Stimulated activated CD8-positive, alpha-beta memory T cell treated with anti-CD3 and anti-CD28 coated beads, Interleukin-12 subunit alpha, Interleukin-12 subunit beta, amount 100 ng/mL, for 4 hours (primary cell): ENCODE results near the gene KIF1B.
"Not testable (repeated sequence)": the region's sequence is repeated elsewhere in the genome, so short reads cannot be mapped to it uniquely, and the experiment has no call there.

Experiments
- DNase-seq: peaks from one replicate; pipeline ENCODE4 v3.0.0-alpha.2; 2020; ENCODE audit warnings: low read depth

The KIF1B gene

DNA sequence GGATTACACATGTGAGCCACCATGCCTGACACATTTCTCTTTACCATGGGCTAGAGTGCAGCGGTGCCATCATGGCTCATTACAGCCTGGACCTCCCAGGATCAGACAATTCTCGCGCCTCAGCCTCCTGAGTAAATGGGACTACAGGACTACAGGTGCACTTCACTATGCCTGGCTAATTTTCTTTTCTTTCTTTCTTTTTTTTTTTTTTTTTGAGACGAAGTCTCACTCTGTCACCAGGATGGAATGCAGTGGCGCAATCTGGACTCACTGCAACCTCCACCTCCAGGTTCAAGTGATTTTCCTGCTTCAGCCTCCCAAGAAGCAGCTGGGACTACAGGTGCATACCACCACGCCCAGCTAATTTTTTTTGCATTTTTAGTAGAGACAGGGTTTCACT is 14.8 kb upstream of the KIF1B start:
- DNase-seq: no peak

- DNase-seq: no peak
Measured at GRCh38 chr1:10196976-10197375, 13.4 kb upstream of the KIF1B start.

DNA sequence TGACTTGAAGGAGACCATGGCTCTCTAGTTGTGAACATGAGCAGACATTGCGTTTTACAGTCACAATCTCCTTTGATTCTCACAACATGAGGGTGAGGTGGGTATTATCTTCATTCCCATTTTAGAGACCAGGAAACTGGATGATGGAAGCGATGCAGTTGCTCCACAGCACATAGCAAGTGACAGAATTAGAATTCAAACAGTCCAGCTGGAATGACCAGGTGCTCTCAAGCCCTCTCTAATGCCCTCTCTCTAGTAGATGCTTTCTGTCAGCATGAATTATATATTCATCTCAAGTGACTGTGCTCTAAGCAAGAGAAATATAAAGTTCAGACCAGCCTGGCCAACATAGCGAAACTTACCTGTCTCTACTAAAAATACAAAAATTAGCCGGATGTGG is 9.8 kb upstream of the KIF1B start:
- DNase-seq: no peak

GRCh38 chr1:10204003-10204642 is 6.2 kb upstream of the KIF1B start:
- DNase-seq: no peak

- DNase-seq: not testable (repeated sequence)
Measured at GRCh38 chr1:10205206-10205605, 5.2 kb upstream of the KIF1B start.

- DNase-seq: no peak
Measured at GRCh38 chr1:10207810-10208209, 2.6 kb upstream of the KIF1B start.

DNA sequence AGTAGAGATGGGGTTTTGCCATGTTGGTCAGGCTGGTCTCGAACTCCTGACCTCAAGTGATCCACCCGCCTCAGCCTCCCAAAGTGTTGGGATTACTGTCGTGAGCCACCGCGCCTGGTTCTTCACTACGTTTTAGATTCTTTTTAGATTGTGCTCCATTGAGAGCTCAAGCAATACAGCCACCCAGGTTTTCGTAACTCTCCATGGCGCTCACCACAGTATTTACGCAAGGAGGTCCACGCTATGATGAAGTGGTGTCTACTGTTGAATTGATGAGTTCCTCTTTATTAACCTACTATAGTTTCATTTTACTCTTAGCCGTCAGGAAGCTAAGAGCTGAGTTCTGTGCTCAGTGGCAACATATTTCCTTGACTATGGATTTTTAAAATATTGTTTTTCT is 1.8 kb upstream of the KIF1B start:
- DNase-seq: no peak

- DNase-seq: no peak
Measured at GRCh38 chr1:10209590-10209904, 823 bp upstream of the KIF1B start.

DNA sequence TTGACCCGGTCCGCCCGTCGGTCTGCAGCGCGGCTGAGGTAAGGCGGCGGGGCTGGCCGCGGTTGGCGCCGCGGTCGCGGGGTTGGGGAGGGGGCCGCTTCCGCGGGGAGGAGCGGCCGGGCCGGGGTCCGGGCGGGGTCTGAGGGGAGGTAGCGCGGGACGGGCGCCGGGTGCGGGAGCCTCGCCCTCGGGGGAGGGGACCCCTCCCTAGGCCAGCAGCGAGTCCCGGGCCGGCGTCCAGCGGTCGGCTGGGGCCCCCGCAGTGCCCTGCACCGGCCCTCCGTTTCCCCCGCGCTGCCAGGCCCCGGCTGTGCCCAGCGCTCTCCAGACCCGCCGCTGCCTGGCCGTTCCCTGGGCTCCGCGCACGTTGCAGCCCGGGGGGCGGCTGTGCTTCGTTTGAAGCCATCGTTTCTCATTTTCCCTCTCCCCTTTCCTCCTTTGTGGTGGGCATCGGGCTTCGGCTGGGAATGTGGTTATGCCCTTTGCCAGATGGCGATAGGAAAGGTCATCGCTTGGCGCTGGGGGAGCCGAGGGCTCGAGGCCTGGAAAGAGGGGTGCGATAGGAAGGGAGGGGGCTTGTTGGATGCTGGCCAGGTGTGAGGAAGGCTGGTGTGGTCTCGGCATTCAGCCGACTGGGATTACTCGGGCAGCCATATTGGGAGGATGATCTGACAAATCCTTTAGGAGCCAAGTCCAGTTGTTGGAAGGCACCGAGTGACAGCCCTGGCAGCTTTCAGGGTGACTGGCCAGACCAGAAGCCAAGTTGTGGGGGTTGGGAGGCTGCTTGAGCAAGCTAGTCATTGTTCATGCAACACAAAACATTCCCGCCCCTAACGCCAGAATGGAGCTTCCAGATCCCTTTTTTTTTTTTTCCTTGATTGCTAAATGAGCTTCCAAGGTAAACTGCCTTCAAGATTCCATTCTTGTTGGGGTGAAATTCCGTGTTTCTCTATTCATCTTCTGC is 753 bp downstream of the KIF1B start:
- DNase-seq: no peak

- no peak for DNase-seq
Measured at GRCh38 chr1:10211805-10212410, 1.5 kb downstream of the KIF1B start.

DNA sequence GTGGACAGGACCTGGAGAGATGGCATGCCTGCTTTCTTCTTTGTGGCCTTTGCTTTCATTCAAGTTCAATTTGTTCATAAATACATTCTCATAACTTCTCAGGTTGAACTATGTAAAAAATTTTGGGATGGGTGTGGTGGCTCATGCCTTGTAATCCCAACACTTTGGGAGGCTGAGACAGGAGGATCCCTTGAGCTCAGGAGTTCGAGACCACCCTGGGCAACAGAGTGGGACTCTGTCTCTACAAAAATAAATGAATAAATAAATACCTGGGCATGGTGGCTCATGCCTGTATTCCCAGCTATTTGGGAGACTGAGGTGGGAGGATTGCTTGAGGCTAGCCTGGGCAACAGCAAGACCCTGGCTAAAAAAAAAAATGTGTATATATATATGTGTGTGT is 2.1 kb downstream of the KIF1B start:
- DNase-seq: no peak

GRCh38 chr1:10213186-10213705 is 2.9 kb downstream of the KIF1B start:
- DNase-seq: no peak

DNA sequence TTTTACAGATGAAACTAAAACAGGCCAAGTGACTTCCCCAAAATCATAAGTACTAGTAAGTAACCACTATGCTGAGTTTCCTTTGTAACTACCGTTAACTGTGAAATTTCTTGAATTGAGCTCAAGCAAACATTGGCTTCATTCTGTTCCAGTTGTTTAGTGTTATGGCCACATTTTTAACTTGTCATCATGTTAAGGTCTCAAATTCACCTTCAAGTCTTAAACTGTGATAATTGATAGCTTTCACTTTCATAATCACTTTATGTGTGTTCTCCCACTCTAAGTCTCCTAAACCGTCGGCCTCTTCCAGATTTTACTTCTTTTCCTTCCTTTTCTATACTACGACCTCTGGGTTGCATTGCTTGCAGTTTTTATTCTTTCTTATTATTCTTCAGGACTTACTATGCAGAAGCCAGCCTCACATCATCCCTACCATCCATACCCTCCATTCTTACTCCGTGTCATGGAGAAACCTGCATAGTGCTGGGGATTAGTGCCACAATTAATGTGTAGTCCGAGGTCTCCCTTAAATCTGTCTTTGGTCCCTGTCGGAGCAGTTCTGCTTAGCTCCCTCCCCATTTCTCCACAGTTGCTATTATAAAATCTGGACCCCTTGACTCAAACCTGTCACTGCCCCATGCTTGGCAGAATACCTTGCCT is 5.8 kb downstream of the KIF1B start:
- no peak for DNase-seq

DNA sequence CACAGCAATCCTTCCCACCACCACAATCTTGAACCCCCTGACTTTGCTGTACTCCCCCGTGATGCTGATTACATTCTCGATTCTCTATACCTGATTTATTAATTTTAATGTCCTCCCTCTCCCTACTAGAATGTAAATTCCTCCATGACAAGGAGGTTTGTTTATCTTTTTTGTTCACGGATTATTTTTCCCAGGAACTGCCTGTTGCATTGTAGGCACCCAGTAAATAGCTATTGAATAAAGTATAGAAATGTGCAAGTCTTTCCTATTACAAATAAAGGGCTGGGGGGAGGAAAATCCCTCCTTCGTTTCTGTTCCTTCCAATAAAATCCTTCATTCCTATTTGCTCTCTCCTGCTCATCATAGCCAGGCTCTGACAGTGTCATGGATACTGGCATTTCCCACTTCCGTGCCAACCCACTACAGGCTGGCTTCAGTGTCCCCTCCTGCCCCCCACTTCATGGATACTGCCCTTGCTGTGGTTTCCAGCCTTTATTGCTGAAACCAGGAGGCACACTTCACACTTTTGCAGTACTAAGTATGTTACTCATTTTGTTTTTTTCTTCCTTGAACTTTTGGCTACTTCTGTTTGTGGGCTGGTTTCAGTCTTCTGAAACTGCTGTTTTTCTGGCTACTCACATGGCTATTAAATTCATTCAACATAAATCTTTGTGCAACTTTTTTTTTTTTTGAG is 7.5 kb downstream of the KIF1B start:
- no peak for DNase-seq

DNA sequence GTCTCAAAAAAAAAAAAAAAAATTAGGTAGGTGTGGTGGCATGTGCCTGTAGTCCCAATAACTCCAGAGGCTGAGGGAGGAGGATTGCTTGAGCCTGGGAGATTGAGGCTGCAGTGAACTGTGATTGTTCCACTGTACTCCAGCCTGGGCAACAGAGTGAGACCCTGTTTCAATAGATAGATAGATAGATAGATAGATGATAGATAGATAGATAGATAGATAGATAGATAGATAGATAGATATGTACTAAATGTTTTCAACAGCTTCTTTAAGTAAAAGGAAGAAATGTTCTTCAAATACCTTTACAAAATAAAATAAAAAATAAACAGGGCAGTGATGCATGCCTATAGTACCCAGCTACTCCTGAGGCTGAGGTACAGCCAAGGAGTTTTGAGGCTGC is 9.8 kb downstream of the KIF1B start:
- DNase-seq: no peak

- not testable (repeated sequence) for DNase-seq
Measured at GRCh38 chr1:10220657-10221056, 10.3 kb downstream of the KIF1B start.

DNA sequence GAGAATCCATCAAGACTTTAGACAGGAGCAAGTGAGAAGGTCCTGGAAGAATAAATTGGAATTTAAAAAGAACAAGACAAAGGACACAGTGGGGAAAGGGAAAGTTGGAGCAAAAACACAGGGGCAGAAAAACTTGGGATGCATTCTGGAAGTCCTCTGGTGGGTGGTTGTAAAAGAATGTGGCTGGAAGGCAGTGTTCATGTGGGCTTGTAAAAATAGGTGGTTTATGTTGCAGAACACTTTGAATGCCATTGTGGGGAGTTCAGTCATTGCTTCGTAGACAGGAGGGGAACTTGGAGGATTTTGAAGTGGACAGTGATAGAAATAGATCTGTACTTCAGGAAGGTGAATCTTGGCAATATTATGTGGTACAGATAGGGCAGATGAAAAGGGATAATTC is 15.2 kb downstream of the KIF1B start:
- no peak for DNase-seq

GRCh38 chr1:10228528-10228927 is 18.2 kb downstream of the KIF1B start:
- no peak for DNase-seq

GRCh38 chr1:10229903-10230302 is 19.5 kb downstream of the KIF1B start:
- no peak for DNase-seq

- no peak for DNase-seq
Measured at GRCh38 chr1:10232163-10232562, 21.8 kb downstream of the KIF1B start.

DNA sequence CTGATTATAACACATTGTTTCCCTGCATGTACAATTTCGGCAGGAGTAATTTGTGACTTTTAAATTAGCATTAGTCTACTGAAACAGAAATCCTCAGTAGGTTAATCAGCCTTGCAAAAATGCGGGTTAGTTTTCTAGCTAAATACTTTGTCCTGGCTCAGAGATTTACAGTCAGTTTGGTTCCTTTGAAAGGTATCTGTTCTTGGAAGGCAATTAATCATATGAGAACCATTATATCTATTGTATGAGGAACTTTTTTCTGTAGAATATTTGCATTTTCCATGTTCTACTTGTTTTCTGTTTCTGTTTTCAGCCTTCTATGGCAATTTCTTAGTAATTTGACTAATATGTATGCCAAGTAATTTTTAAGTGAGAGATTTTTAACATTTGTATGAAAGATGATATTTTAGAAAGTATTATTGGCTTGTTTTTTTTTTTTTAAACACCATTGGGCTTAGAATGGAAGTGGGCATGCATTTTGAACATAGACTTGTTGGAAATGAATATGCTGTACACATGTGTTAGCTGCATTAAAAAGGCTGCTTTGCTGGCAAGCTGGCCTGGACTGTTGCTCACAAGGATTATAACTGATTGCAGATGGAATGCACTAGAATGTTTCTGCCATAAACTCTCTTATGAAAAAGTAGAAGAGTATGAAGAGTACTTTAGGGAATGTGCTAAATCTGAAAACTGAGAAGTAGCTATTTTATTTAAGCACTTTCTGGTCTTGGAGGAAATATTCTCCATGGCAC is 26.2 kb downstream of the KIF1B start:
- no peak for DNase-seq
